ENCODE data around the gene TSPAN10. TPM values are rescaled to one million over a fixed set of nuclear protein-coding genes. Genes with fewer than 3 reads are reported as not detected.

The TSPAN10 gene
- total and polyA plus RNA-seq, 2 experiments from 2014 or later: 2.6 to 4.7 TPM

- WGBS, 2 experiments (ENCODE audit: low coverage in 1 of 2, low lambda C conversion rate in 2 of 2, missing lambda C conversion rate in 2 of 2): 6 to 8% methylated on average over 27 to 38 of the region's 78 CpGs
Measured at GRCh38 chr17:81648013-81648706, 11.2 kb downstream of the TSPAN10 start.

GRCh38 chr17:81648707-81649085, 11.7 kb downstream of the TSPAN10 start:
- in situ Hi-C loops (cut with MboI): no loop called here
- Histone ChIP-seq H3K79me2 (ENCODE audit: insufficient read depth) (no peaks in the 10 kb centered on the region), H3K4me3 (no peak overlapping the region), H3K4me2 (ENCODE audit: unreplicated experiment) (no peak overlapping the region), H2AFZ (no peak overlapping the region), H3K9me3 (ENCODE audit: low read depth) (no peaks in the 10 kb centered on the region), H3K27ac (no peak overlapping the region), H3K27me3 (replicated peaks; ENCODE audit: insufficient read depth) (peaks cover 15% of the 10 kb centered on the region; the same call in 1 of the 2 replicates), H3K36me3 (ENCODE audit: low read depth) (no peaks in the 10 kb centered on the region), H3K9me2 (ENCODE audit: insufficient read depth) (no peaks in the 10 kb centered on the region), H3K9ac (no peak overlapping the region), H3F3A (ENCODE audit: insufficient read depth) (no peaks in the 10 kb centered on the region), H3K4me1 (ENCODE audit: insufficient read depth) (0 out of 2 replicates have a peak, but pooled peaks cover 3% of the 10 kb centered on the region), H4K20me1 (ENCODE audit: insufficient read depth) (no peaks in the 10 kb centered on the region)
- no peak for DNase-seq
- 71 to 84% methylated on average over 14 of the region's 14 CpGs for WGBS, 2 experiments (ENCODE audit: low coverage in 1 of 2, low lambda C conversion rate in 2 of 2, missing lambda C conversion rate in 2 of 2)
- TF ChIP-seq EZH2 (IDR thresholded peaks at IDR 0.05; ENCODE audit: insufficient read depth, poor library complexity, severe bottlenecking) (no peak), EZH2phosphoT487 (IDR thresholded peaks at IDR 0.05; ENCODE audit: insufficient read depth, low read depth) (no peak)

More at GRCh38 chr17:81648013-81648706, 11.2 kb downstream of the TSPAN10 start:
- Histone ChIP-seq H2AFZ (no peak overlapping the region), H3K4me3 (0 out of 2 replicates have a peak overlapping the region, but pooled peaks have one; percentile 37), H3K9ac (no peak overlapping the region), H3K27ac (no peak overlapping the region), H4K20me1 (ENCODE audit: insufficient read depth) (no peaks in the 10 kb centered on the region), H3K9me2 (ENCODE audit: insufficient read depth) (no peaks in the 10 kb centered on the region), H3K4me1 (ENCODE audit: insufficient read depth) (0 out of 2 replicates have a peak, but pooled peaks cover 3% of the 10 kb centered on the region), H3K27me3 (replicated peaks; ENCODE audit: insufficient read depth) (peaks cover 15% of the 10 kb centered on the region; the same call in 1 of the 2 replicates), H3K4me2 (ENCODE audit: unreplicated experiment) (peak overlapping the region; percentile 20), H3K9me3 (ENCODE audit: low read depth) (no peaks in the 10 kb centered on the region), H3F3A (ENCODE audit: insufficient read depth) (no peaks in the 10 kb centered on the region), H3K36me3 (ENCODE audit: low read depth) (no peaks in the 10 kb centered on the region), H3K79me2 (ENCODE audit: insufficient read depth) (no peaks in the 10 kb centered on the region)
- peak; percentile 33 for DNase-seq
- in situ Hi-C loops (cut with MboI): no loop called here
- TF ChIP-seq EZH2phosphoT487 (IDR thresholded peaks at IDR 0.05; ENCODE audit: insufficient read depth, low read depth) (no peak), EZH2 (IDR thresholded peaks at IDR 0.05; ENCODE audit: insufficient read depth, poor library complexity, severe bottlenecking) (peak; percentile 38)

GRCh38 chr17:81650951-81651350, 14.0 kb downstream of the TSPAN10 start:
- no peaks in the 10 kb centered on the region for H3F3A ChIP-seq (ENCODE audit: insufficient read depth)
- 52 to 69% methylated on average over 7 to 9 of the region's 9 CpGs for WGBS, 2 experiments (ENCODE audit: low coverage in 1 of 2, low lambda C conversion rate in 2 of 2, missing lambda C conversion rate in 2 of 2)
- H3K9me3 ChIP-seq (ENCODE audit: low read depth): no peaks in the 10 kb centered on the region
- H3K9ac ChIP-seq: no peak overlapping the region
- TF ChIP-seq EZH2 (IDR thresholded peaks at IDR 0.05; ENCODE audit: insufficient read depth, poor library complexity, severe bottlenecking) (no peak), EZH2phosphoT487 (IDR thresholded peaks at IDR 0.05; ENCODE audit: insufficient read depth, low read depth) (no peak)
- H3K4me3 ChIP-seq: no peak overlapping the region
- H3K36me3 ChIP-seq (ENCODE audit: low read depth): no peaks in the 10 kb centered on the region
- H3K9me2 ChIP-seq (ENCODE audit: insufficient read depth): no peaks in the 10 kb centered on the region
- H4K20me1 ChIP-seq (ENCODE audit: insufficient read depth): no peaks in the 10 kb centered on the region
- no peaks in the 10 kb centered on the region for H3K79me2 ChIP-seq (ENCODE audit: insufficient read depth)
- in situ Hi-C loops (cut with MboI): loop anchor here (10.0 kb wide), 1 partner anchor 56 kb away; no protein-coding TSS in a partner anchor
- 0 out of 2 replicates have a peak, but pooled peaks cover 3% of the 10 kb centered on the region for H3K4me1 ChIP-seq (ENCODE audit: insufficient read depth)
- H3K27ac ChIP-seq: no peak overlapping the region
- peaks cover 15% of the 10 kb centered on the region; the same call in 1 of the 2 replicates for H3K27me3 ChIP-seq (replicated peaks; ENCODE audit: insufficient read depth)
- H2AFZ ChIP-seq: no peak overlapping the region
- H3K4me2 ChIP-seq (ENCODE audit: unreplicated experiment): no peak overlapping the region
- no peak for DNase-seq

- Histone ChIP-seq H3K27ac (no peak overlapping the region), H3K9me3 (ENCODE audit: low read depth) (no peaks in the 10 kb centered on the region), H3K36me3 (ENCODE audit: low read depth) (no peaks in the 10 kb centered on the region), H3F3A (ENCODE audit: insufficient read depth) (no peaks in the 10 kb centered on the region), H3K4me1 (ENCODE audit: insufficient read depth) (0 out of 2 replicates have a peak, but pooled peaks cover 3% of the 10 kb centered on the region), H3K9ac (no peak overlapping the region; the same call in 1 of the 2 replicates), H3K4me2 (ENCODE audit: unreplicated experiment) (no peak overlapping the region), H3K4me3 (no peak overlapping the region), H3K27me3 (replicated peaks; ENCODE audit: insufficient read depth) (peaks cover 15% of the 10 kb centered on the region; the same call in 1 of the 2 replicates), H2AFZ (no peak overlapping the region), H3K9me2 (ENCODE audit: insufficient read depth) (no peaks in the 10 kb centered on the region), H3K79me2 (ENCODE audit: insufficient read depth) (no peaks in the 10 kb centered on the region), H4K20me1 (ENCODE audit: insufficient read depth) (no peaks in the 10 kb centered on the region)
- DNase-seq: peak; percentile 90
- 55% methylated on average over 10 of the region's 10 CpGs for WGBS, 2 experiments (ENCODE audit: low coverage in 1 of 2, low lambda C conversion rate in 2 of 2, missing lambda C conversion rate in 2 of 2)
- TF ChIP-seq EZH2 (IDR thresholded peaks at IDR 0.05; ENCODE audit: insufficient read depth, poor library complexity, severe bottlenecking) (no peak), EZH2phosphoT487 (IDR thresholded peaks at IDR 0.05; ENCODE audit: insufficient read depth, low read depth) (no peak)
- in situ Hi-C loops (cut with MboI): loop anchor here (10.0 kb wide), 1 partner anchor 57 kb away; no protein-coding TSS in a partner anchor
Measured at GRCh38 chr17:81651692-81652091, 14.7 kb downstream of the TSPAN10 start.

Measured in GM23248 (cell line).